ENCODE results near the gene LCN12.

- TF ChIP-seq CTCF (IDR thresholded peaks at IDR 0.05; ENCODE audit: low read depth, low read length, poor library complexity, severe bottlenecking) = no peak
- no peak for TF ChIP-seq EZH2phosphoT487 (IDR thresholded peaks at IDR 0.05; ENCODE audit: borderline replicate concordance, low read length)
Observed at GRCh38 chr9:136958473-136958872, 6.4 kb downstream of the LCN12 start.

Measured in DOHH2 (cell line).